ENCODE data around the gene KRT32. TPM values are rescaled to one million over a fixed set of nuclear protein-coding genes. Genes with fewer than 3 reads are reported as not detected.

KRT32 gene
- total and polyA plus RNA-seq, 9 of the 15 experiments (the other 6 are each of a cell fraction or from before 2014, with no cell fraction given), result not detected

- H3K4me2 ChIP-seq (ENCODE audit: insufficient read depth, low read length), result no peak overlapping the region
- WGBS (ENCODE audit: insufficient coverage, low coverage, missing lambda C conversion rate), result 2% methylated on average over 4 of the region's 4 CpGs
- H3K9ac ChIP-seq (ENCODE audit: insufficient read depth in 1 of 2, low read depth in 2 of 2, low read length in 2 of 2), result no peak overlapping the region
- H3K4me3 ChIP-seq, result no peak overlapping the region
- H3K36me3 ChIP-seq (ENCODE audit: control insufficient read depth, insufficient read depth, low read length), result no peaks in the 10 kb centered on the region
- H4K20me1 ChIP-seq (replicated peaks; ENCODE audit: control insufficient read depth, insufficient read depth, low read length), result no peaks in the 10 kb centered on the region; the same call in 1 of the 2 replicates
- no TSS peak for BruUV-seq (replicated peaks)
- no peaks in the 10 kb centered on the region for H3K4me1 ChIP-seq (replicated peaks in 1 of 2; ENCODE audit: control insufficient read depth in 2 of 2, insufficient read depth in 2 of 2, low read length in 2 of 2)
- peaks cover 36 to 65% of the 10 kb centered on the region in 2 experiments; a peak in 4 of 5 replicates for H3K27me3 ChIP-seq (ENCODE audit: control insufficient read depth in 2 of 2, insufficient read depth in 2 of 2, low read length in 2 of 2)
- intact Hi-C loops (cut with micrococcal nuclease) (no loop called here), in situ Hi-C loops (cut with MboI) (no loop called here)
- no peak for DNase-seq (ENCODE audit: extremely low read depth in 1 of 4, low spot score in 3 of 4)
- H2AFZ ChIP-seq (ENCODE audit: low read depth, low read length), result no peak overlapping the region
- no peak overlapping the region for H3K27ac ChIP-seq (ENCODE audit: extremely low read depth, low read depth, low read length)
- H3K79me2 ChIP-seq (ENCODE audit: control insufficient read depth, insufficient read depth, low read length), result no peaks in the 10 kb centered on the region
- no peak for ATAC-seq
- H3K9me3 ChIP-seq (replicated peaks; ENCODE audit: control insufficient read depth, insufficient read depth, low read depth, low read length), result no peaks in the 10 kb centered on the region
- ChIA-PET CTCF (ENCODE audit: low intra/inter-chr PET ratio) (no interaction called here), POLR2A (no interaction called here)
- H3K9me1 ChIP-seq (ENCODE audit: control insufficient read depth, insufficient read depth, low read length), result no peaks in the 10 kb centered on the region
- no peak for FAIRE-seq
- TF ChIP-seq HNRNPL (IDR thresholded peaks at IDR 0.05; ENCODE audit: low read depth, low read length), result no peak
- no peak for TF ChIP-seq STAG1 (CRISPR knock-in tag; IDR thresholded peaks at IDR 0.05; ENCODE audit: borderline replicate concordance)
- no peak for TF ChIP-seq PTTG1 (tag; IDR thresholded peaks at IDR 0.05; ENCODE audit: low read depth)
- TF ChIP-seq RBM39 (optimal IDR thresholded peaks at IDR 0.05; ENCODE audit: low read depth, low read length), result no peak
- no peak for TF ChIP-seq MCM3 (IDR thresholded peaks at IDR 0.05)
- TF ChIP-seq ZNF175 (CRISPR knock-in tag; IDR thresholded peaks at IDR 0.05; ENCODE audit: low read depth), result no peak
- TF ChIP-seq TCF3 (CRISPR knock-in tag; IDR thresholded peaks at IDR 0.05), result no peak
- no peak for TF ChIP-seq PHB (CRISPR knock-in tag; IDR thresholded peaks at IDR 0.05)
- no peak for TF ChIP-seq MITF (IDR thresholded peaks at IDR 0.05)
- no peak for TF ChIP-seq ETV5 (CRISPR knock-in tag; IDR thresholded peaks at IDR 0.05; ENCODE audit: low read depth)
- no peak for TF ChIP-seq ZNF398 (CRISPR knock-in tag; IDR thresholded peaks at IDR 0.05)
- no peak for TF ChIP-seq ARID2 (IDR thresholded peaks at IDR 0.05)
- no peak for TF ChIP-seq PHF21A (IDR thresholded peaks at IDR 0.05; ENCODE audit: borderline replicate concordance, low read depth)
- TF ChIP-seq NR2C2 (CRISPR knock-in tag; IDR thresholded peaks at IDR 0.05), result no peak
- TF ChIP-seq NR2C2 (tag; IDR thresholded peaks at IDR 0.05), result no peak
- TF ChIP-seq E2F1 (CRISPR knock-in tag; IDR thresholded peaks at IDR 0.05), result no peak
- no peak for TF ChIP-seq ZNF740 (CRISPR knock-in tag; IDR thresholded peaks at IDR 0.05)
- TF ChIP-seq ZNF740 (tag; IDR thresholded peaks at IDR 0.05), result no peak
- no peak for TF ChIP-seq DMBX1 (CRISPR knock-in tag; IDR thresholded peaks at IDR 0.05; ENCODE audit: borderline replicate concordance)
- no peak for TF ChIP-seq POLR2A (conservative IDR thresholded peaks at IDR 0.05)
- TF ChIP-seq KAT2B (IDR thresholded peaks at IDR 0.05; ENCODE audit: low read depth, low read length), result no peak
These were observed 45.6 kb downstream of the KRT32 start for GRCh38 chr17:41421617-41422016.
